Activated naive CD4-positive, alpha-beta T cell treated with anti-CD3 and anti-CD28 coated beads, Interleukin-2, amount 50 U/mL, for 72 hours (primary cell): Measurements from ENCODE around the gene SV2B. TPM values are rescaled to one million over a fixed set of nuclear protein-coding genes. Genes with fewer than 3 reads are reported as not detected.
A peak's percentile ranks its signal among the peaks of the same experiment; 100 is the strongest.

Experiments used
- ATAC-seq, 2 donors: fragments of 150-1000 bp; cut with Tn5 transposase; 2 replicates each; pipeline ENCODE4 v1.10.0; 2021; ENCODE audit warnings: mild to moderate bottlenecking in 2 of 2, moderate library complexity in 2 of 2
- DNase-seq, 2 donors: peaks; one replicate each; pipeline ENCODE4 v3.0.0; 2021 to 2022; ENCODE audit warnings: low spot score in 2 of 2
- H3K27ac Mint-ChIP-seq, 2 donors: one replicate each; pipeline ENCODE4 v1.8.0; 2022; ENCODE audit warnings: mild to moderate bottlenecking in 2 of 2, mixed read lengths in 2 of 2
- H3K36me3 Mint-ChIP-seq, 2 donors: one replicate each; pipeline ENCODE4 v1.8.0; 2022; ENCODE audit warnings: mixed read lengths in 2 of 2
- H3K9me3 Mint-ChIP-seq, 2 donors: one replicate each; pipeline ENCODE4 v1.8.0; 2022; ENCODE audit warnings: mixed read lengths in 2 of 2
- total RNA-seq, 2 donors: library from RNA; stranded (reverse); gene quantifications; one replicate each; pipeline ENCODE4 v1.2.3, GENCODE V29; 2022

Gene SV2B
- total RNA-seq, 2 donors from 2014 or later: 0.12 to 0.20 TPM

- peak; percentile 63 to 67 for ATAC-seq
- no peaks in the 10 kb centered on the region for H3K9me3 Mint-ChIP-seq
- no peaks in the 10 kb centered on the region for H3K36me3 Mint-ChIP-seq
- no peak for DNase-seq
- H3K27ac Mint-ChIP-seq: no peak overlapping the region
These were observed 191.6 kb downstream of the SV2B start for GRCh38 chr15:91291673-91292072.

DNA sequence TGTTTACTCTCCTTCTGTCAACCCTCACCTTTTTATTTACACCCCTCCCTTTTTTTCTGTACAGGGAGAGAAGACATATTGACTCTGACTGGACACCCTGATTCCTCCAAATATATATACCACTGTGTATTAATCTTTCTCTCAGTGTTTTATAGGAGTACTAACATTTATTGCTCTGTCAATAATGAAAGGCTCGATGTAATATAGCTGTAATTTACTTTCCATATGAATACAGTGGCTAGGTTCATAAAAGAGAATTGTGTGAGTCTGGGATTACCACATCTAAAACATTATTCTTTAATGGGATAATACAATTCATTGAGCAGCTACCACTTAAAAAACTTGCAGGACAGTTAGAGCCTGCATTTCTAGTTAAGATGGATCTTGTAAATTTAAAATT, 194.3 kb downstream of the SV2B start:
- Mint-ChIP-seq H3K9me3 (no peaks in the 10 kb centered on the region), H3K27ac (no peak overlapping the region), H3K36me3 (no peaks in the 10 kb centered on the region)
- DNase-seq: no peak
- ATAC-seq: no peak

- DNase-seq: no peak
- no peaks in the 10 kb centered on the region for H3K36me3 Mint-ChIP-seq
- ATAC-seq: no peak
- no peak overlapping the region for H3K27ac Mint-ChIP-seq
- H3K9me3 Mint-ChIP-seq: no peaks in the 10 kb centered on the region
These were observed 194.7 kb downstream of the SV2B start for GRCh38 chr15:91294795-91295194.

- DNase-seq (no peak), ATAC-seq (no peak)
- Mint-ChIP-seq H3K27ac (no peak overlapping the region), H3K9me3 (no peaks in the 10 kb centered on the region), H3K36me3 (no peaks in the 10 kb centered on the region)
These were observed 198.0 kb downstream of the SV2B start for GRCh38 chr15:91298101-91298500.

DNA sequence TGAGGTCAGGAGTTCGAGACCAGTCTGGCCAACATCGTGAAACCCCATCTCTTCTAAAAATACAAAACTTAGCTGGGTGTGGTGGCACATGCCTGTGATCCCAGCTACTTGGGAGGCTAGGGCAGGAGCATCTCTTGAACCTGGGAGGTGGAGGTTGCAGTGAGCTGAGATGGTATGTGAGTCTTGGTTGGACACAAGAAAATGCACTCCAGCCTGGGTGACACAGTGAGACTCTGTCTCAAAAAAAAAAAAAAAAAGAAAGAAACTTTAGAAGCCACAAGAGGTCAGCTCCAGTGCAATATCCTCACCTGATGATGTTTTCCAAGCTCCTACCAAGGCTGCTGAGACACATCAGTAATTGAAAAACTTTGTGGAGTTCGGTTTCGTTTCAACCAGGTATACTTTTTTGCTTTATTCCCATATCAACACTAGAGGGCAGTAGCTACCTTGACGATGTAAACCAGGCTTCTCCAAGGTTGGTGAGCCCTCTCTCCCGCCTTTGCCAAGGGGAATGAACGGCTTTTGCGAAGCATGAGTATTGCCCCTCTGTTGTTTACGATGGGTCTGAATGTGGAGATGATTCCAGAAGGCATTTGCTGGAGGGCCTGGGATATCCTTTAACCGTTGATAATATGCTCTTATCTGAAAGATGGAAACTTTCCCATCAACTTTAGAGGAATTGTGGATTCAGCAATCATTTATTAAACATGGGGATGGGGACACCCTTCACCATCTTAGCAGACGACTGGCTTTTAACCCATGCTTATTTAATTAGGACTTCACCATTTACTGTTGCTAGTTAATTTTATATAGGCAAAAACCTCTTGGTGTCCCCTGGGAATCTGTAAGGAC, 202.8 kb downstream of the SV2B start:
- Mint-ChIP-seq H3K9me3 (no peaks in the 10 kb centered on the region), H3K36me3 (no peaks in the 10 kb centered on the region), H3K27ac (peak overlapping the region in 1 of 2 donors; percentile 42)
- ATAC-seq: peak; percentile 57
- DNase-seq: no peak

DNA sequence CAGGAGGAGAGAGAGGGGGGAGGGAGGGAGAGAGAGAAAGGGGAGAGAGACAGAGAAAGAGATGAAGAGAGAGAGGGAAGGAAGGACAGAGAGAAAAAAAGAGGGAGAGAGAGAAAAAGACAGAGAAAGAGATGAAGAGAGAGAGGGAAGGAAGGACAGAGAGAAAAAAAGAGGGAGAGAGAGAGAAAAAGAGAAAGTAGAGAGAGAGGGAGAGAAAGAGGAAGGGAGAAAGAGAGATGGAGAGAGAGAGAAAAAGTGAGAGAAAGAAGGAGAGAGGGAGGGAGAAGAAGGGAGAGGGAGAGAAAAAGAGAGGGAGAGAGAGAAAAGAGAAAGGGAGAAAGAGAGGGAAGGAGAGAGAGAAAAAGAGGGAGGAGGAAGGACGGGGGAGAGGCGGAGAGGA, 204.2 kb downstream of the SV2B start:
- H3K36me3 Mint-ChIP-seq: no peaks in the 10 kb centered on the region
- no peak for ATAC-seq
- no peak for DNase-seq
- no peaks in the 10 kb centered on the region for H3K9me3 Mint-ChIP-seq
- no peak overlapping the region for H3K27ac Mint-ChIP-seq

- no peak for ATAC-seq
- Mint-ChIP-seq H3K27ac (no peak overlapping the region), H3K36me3 (no peaks in the 10 kb centered on the region), H3K9me3 (no peaks in the 10 kb centered on the region)
- no peak for DNase-seq
These were observed 204.7 kb downstream of the SV2B start for GRCh38 chr15:91304786-91305185.

GRCh38 chr15:91306144-91306543, 206.1 kb downstream of the SV2B start:
- H3K9me3 Mint-ChIP-seq: no peaks in the 10 kb centered on the region
- DNase-seq (no peak), ATAC-seq (no peak)
- no peaks in the 10 kb centered on the region for H3K36me3 Mint-ChIP-seq
- H3K27ac Mint-ChIP-seq: no peak overlapping the region

GRCh38 chr15:91307601-91308000, 207.5 kb downstream of the SV2B start:
- no peak overlapping the region for H3K27ac Mint-ChIP-seq
- no peaks in the 10 kb centered on the region for H3K9me3 Mint-ChIP-seq
- ATAC-seq (no peak), DNase-seq (no peak)
- no peaks in the 10 kb centered on the region for H3K36me3 Mint-ChIP-seq

DNA sequence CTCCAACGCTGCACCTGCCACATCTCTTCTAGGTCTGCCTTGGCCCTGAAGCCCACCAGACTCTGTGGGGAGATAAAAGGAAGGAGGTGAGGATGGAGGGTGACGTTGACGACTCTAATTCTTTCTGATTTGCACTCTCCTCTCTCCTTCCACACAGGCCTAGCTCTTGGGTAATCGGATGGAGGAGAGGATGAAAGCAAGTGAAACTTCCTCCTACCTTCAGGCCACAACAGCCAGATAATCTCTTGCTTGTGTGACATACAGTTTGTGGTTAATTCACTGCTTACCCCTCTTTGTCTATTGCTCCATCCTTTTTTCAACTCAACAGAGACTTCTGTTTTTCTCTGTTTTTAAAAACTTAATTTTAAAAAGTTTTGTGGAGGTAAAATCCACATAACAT, 208.1 kb downstream of the SV2B start:
- Mint-ChIP-seq H3K27ac (no peak overlapping the region), H3K36me3 (peaks cover 0 to 2% of the 10 kb centered on the region in 2 donors), H3K9me3 (peaks cover 0 to 3% of the 10 kb centered on the region in 2 donors)
- ATAC-seq: peak; percentile 37 to 71
- DNase-seq: no peak

GRCh38 chr15:91308855-91309254, 208.8 kb downstream of the SV2B start:
- H3K9me3 Mint-ChIP-seq: peaks cover 0 to 8% of the 10 kb centered on the region in 2 donors
- H3K36me3 Mint-ChIP-seq: peaks cover 0 to 7% of the 10 kb centered on the region in 2 donors
- DNase-seq: no peak
- H3K27ac Mint-ChIP-seq: no peak overlapping the region
- peak in 1 of 2 donors; percentile 76 for ATAC-seq

GRCh38 chr15:91311986-91312385, 211.9 kb downstream of the SV2B start:
- ATAC-seq (peak in 1 of 2 donors; percentile 46), DNase-seq (no peak)
- H3K27ac Mint-ChIP-seq: no peak overlapping the region

GRCh38 chr15:91316126-91316525, 216.1 kb downstream of the SV2B start:
- ATAC-seq: no peak
- H3K9me3 Mint-ChIP-seq: peaks cover 0 to 8% of the 10 kb centered on the region in 2 donors
- H3K36me3 Mint-ChIP-seq: peaks cover 0 to 7% of the 10 kb centered on the region in 2 donors
- DNase-seq: no peak
- H3K27ac Mint-ChIP-seq: no peak overlapping the region

More at GRCh38 chr15:91311986-91312385, 211.9 kb downstream of the SV2B start:
- Mint-ChIP-seq H3K9me3 (peaks cover 0 to 8% of the 10 kb centered on the region in 2 donors), H3K36me3 (peaks cover 0 to 7% of the 10 kb centered on the region in 2 donors)

- Mint-ChIP-seq H3K9me3 (peaks cover 0 to 1% of the 10 kb centered on the region in 2 donors), H3K27ac (no peak overlapping the region), H3K36me3 (peaks cover 0 to 2% of the 10 kb centered on the region in 2 donors)
- DNase-seq (no peak), ATAC-seq (no peak)
These were observed 218.5 kb downstream of the SV2B start for GRCh38 chr15:91318516-91318915.

- no peak for ATAC-seq
- Mint-ChIP-seq H3K27ac (no peak overlapping the region), H3K9me3 (peaks cover 2 to 3% of the 10 kb centered on the region in 2 donors), H3K36me3 (no peaks in the 10 kb centered on the region)
- DNase-seq: no peak
These were observed 218.9 kb downstream of the SV2B start for GRCh38 chr15:91318931-91319330.

- Mint-ChIP-seq H3K36me3 (no peaks in the 10 kb centered on the region), H3K9me3 (peaks cover 3 to 4% of the 10 kb centered on the region in 2 donors), H3K27ac (peak overlapping the region; percentile 8 to 67)
- DNase-seq: no peak
- no peak for ATAC-seq
These were observed 219.5 kb downstream of the SV2B start for GRCh38 chr15:91319371-91320059.

- peaks cover 3 to 6% of the 10 kb centered on the region in 2 donors for H3K9me3 Mint-ChIP-seq
- H3K36me3 Mint-ChIP-seq: no peaks in the 10 kb centered on the region
- DNase-seq: no peak
- peak overlapping the region in 1 of 2 donors; percentile 67 for H3K27ac Mint-ChIP-seq
- ATAC-seq: peak; percentile 58 to 85
These were observed 220.0 kb downstream of the SV2B start for GRCh38 chr15:91320101-91320500.
